ENCODE data around the gene TAF9. TPM values are rescaled to one million over a fixed set of nuclear protein-coding genes. Genes with fewer than 3 reads are reported as not detected.
A peak's percentile ranks its signal among the peaks of the same experiment; 100 is the strongest.
"Not testable (repeated sequence)": the region's sequence is repeated elsewhere in the genome, so short reads cannot be mapped to it uniquely, and the experiment has no call there.

TAF9 gene
- polyA plus RNA-seq, 1 donor from 2014 or later, result 104 TPM

DNA sequence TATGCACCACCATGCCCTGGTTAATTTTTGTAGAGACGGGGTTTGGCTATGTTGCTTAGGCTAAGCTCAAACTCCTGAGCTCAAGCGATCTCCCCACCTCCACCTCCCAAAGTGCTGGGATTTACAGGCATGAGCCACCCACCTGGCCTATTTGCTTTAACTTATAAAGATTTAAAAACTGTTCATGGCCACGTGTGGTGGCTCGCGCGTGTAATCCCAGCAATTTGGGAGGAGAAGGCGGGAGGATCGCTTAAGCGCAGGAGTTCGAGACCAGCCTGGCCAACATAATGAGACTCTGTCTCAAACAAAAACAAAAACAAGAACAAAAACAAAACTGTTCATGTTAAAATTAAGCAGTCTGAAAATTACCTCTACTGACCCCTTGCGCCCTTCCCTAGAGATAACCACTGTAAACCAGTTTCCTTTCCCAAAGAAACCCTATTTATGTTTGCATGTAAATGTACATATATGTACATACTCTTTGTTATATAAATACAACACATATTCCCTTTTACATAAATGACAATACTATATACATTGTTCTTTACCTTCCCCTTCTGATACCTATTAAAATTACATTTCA lies 1.5 kb downstream of the TAF9 start:
- Mint-ChIP-seq H3K27ac (peak overlapping the region; percentile 92 to 100 (median 99)), H3K27me3 (no peaks in the 10 kb centered on the region), H3K36me3 (no peaks in the 10 kb centered on the region), H3K4me3 (peak overlapping the region; percentile 91 to 99 (median 96)), H3K4me1 (peaks cover 32 to 52% (median 34%) of the 10 kb centered on the region in 3 donors), H3K9me3 (no peaks in the 10 kb centered on the region)

DNA sequence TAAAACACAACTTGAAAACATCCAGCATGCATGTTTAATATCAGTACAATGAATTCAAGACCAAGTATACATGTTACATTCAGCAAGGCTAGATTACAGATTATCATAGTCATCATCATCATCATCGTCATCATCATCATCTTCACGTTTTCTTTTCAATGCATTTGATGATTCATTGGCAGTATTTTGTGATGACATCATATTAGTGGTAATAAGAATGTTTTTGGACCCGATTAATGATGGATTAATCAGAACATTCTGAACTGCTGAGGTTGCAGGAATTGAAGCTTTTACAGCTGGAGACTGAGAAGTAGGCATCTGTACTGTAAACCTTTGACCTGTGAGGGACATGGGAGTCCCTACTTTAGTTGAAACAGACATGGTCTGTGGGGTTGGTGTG lies 4.5 kb downstream of the TAF9 start:
- Mint-ChIP-seq H3K4me1 (peaks cover 21 to 43% (median 23%) of the 10 kb centered on the region in 3 donors), H3K36me3 (no peaks in the 10 kb centered on the region), H3K4me3 (peak overlapping the region in 1 of 4 donors; percentile 90), H3K27me3 (no peaks in the 10 kb centered on the region), H3K9me3 (no peaks in the 10 kb centered on the region), H3K27ac (peak overlapping the region in 1 of 3 donors; percentile 59)

DNA sequence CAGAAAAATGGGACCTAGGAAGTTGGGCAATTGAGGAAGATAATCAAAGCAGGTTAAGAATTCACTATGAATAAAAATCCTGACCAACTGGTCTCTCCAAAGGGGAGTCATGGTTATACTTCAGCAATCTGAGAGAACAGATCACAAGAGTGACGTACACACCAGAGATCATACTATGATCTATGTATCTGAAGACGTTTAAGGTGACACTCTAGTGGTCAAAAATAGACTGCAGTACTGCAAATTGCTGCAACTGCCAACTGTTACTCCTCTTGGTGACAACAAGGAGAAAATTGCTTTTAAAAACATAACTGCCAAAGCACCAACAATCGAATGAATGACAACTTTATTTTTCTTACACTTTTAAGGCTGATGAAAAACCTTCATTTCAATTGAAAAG lies 4.9 kb downstream of the TAF9 start:
- Mint-ChIP-seq H3K36me3 (no peaks in the 10 kb centered on the region), H3K4me1 (peaks cover 21 to 40% (median 23%) of the 10 kb centered on the region in 3 donors), H3K27ac (peak overlapping the region in 1 of 3 donors; percentile 59), H3K4me3 (peak overlapping the region in 1 of 4 donors; percentile 90), H3K27me3 (no peaks in the 10 kb centered on the region), H3K9me3 (no peaks in the 10 kb centered on the region)

DNA sequence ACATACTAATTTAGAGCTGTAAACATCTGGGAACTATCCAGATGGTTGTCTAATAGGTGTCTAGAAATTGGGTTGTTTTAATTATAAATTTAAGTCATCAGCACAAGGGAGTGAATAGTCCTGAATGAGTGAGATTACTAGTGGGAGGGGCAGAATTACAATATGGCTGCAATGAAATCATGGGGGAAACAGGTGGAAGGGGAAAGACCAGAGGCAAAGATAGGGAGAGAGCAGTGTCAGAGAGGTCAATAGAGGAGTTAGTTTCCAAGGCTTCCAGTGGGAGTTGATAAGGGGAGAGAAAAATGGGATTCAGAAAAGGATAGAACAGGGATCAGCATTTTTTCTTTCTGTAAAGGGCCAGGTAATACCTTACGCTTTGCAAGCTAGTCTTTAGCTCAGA lies 8.9 kb downstream of the TAF9 start:
- peaks cover 7 to 32% (median 9%) of the 10 kb centered on the region in 3 donors for H3K4me1 Mint-ChIP-seq
- no peaks in the 10 kb centered on the region for H3K9me3 Mint-ChIP-seq
- H3K36me3 Mint-ChIP-seq, result no peaks in the 10 kb centered on the region
- no peak overlapping the region for H3K4me3 Mint-ChIP-seq
- H3K27ac Mint-ChIP-seq, result no peak overlapping the region
- H3K27me3 Mint-ChIP-seq, result no peaks in the 10 kb centered on the region

DNA sequence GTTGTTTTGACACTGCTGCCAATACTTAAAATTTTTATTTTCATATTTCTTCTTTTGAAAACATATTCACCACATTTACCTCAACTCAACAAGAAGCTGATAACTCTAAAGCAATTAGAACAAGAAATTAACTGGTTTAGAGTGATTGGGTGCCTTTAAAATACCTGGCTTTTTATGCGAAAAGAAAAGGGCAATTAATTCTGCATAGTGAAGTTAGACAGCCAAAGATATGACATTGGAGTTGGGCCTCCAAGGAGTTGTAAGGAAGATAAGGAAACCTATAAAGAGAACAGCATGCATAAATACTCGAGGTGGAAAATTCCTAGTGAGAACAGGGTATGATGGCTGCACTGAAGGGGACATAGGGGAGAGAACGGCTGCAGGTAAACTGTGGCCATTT lies 9.6 kb downstream of the TAF9 start:
- Mint-ChIP-seq H3K27me3 (no peaks in the 10 kb centered on the region), H3K9me3 (no peaks in the 10 kb centered on the region), H3K27ac (no peak overlapping the region), H3K4me1 (peaks cover 5 to 26% (median 9%) of the 10 kb centered on the region in 3 donors), H3K36me3 (no peaks in the 10 kb centered on the region), H3K4me3 (no peak overlapping the region)

DNA sequence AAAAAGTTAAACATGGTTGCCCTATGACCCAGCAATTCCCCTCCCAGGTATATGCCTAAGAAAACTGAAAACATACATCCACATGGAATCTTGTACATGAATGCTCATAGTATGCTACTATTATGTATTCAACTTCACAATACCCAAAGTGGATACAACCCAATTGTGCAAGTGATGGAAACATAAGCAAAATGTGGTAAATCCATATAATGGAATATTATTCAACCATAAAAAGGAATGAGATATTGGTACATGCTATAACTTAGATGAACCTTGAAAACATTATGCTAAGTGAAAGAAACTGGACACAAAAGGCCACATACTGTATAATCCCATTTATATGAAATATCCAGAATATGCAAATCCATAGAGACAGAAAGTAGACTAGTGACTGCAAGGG lies 18.7 kb downstream of the TAF9 start:
- H3K4me3 Mint-ChIP-seq, result no peak overlapping the region
- peaks cover 0 to 4% (median 2%) of the 10 kb centered on the region in 3 donors for H3K4me1 Mint-ChIP-seq
- no peaks in the 10 kb centered on the region for H3K9me3 Mint-ChIP-seq
- H3K27ac Mint-ChIP-seq, result no peak overlapping the region
- H3K36me3 Mint-ChIP-seq, result peaks cover 5% of the 10 kb centered on the region
- H3K27me3 Mint-ChIP-seq, result no peaks in the 10 kb centered on the region

DNA sequence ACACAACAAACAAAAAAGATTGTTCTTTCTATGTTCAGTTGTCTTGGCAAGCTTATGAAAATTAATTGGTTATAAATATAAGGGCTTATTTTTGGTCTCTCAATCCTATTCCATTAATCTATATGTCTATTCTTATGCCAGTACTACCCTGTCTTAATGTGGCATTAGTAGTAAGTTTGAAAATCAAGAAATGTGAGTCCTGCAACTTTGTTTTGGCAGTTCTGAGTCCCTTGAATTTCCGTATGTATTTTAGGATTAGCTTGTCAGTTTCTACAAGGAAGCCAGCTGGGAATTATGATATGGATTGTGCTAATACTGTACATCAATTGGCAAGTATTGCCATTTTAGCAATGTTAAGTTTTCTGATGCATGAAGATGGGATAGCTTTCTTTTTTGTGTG lies 26.2 kb downstream of the TAF9 start:
- peaks cover 0 to 3% (median 0%) of the 10 kb centered on the region in 3 donors for H3K9me3 Mint-ChIP-seq
- no peak overlapping the region for H3K27ac Mint-ChIP-seq
- peaks cover 3% of the 10 kb centered on the region for H3K36me3 Mint-ChIP-seq
- H3K4me3 Mint-ChIP-seq, result no peak overlapping the region
- no peaks in the 10 kb centered on the region for H3K4me1 Mint-ChIP-seq
- no peaks in the 10 kb centered on the region for H3K27me3 Mint-ChIP-seq

DNA sequence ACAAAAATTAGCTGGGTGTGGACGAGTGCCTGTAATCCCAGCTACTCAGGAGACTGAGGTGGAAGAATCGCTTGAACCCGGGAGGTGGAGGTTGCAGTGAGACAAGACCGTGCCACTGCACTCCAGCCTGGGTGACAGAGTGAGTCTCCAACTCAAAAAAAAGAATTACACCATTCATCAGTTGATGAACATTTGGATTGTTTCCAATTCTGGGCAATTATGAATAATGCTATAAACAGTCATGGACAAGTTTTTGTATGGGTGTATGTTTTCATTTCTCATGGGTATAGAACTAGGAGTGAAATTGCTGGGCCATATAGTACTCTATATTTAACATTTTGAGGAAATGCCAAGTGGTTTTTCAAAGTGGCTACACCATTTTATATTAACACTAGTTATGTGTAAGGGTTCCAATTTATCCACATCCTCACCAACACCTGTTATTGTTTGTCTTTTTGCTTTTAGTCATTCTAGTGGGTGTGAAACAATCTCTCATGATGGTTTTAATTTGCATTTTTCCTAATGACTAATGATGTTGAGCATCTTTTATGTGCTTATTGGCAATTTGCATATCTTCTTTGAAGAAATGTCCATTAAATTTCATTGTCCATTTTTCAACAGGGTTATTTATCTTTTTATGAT lies 27.7 kb downstream of the TAF9 start:
- H3K4me3 Mint-ChIP-seq, result no peak overlapping the region
- H3K36me3 Mint-ChIP-seq, result peaks cover 3% of the 10 kb centered on the region
- peaks cover 0 to 3% (median 0%) of the 10 kb centered on the region in 3 donors for H3K9me3 Mint-ChIP-seq
- H3K27me3 Mint-ChIP-seq, result no peaks in the 10 kb centered on the region
- peaks cover 0 to 3% (median 0%) of the 10 kb centered on the region in 3 donors for H3K4me1 Mint-ChIP-seq
- H3K27ac Mint-ChIP-seq, result no peak overlapping the region

DNA sequence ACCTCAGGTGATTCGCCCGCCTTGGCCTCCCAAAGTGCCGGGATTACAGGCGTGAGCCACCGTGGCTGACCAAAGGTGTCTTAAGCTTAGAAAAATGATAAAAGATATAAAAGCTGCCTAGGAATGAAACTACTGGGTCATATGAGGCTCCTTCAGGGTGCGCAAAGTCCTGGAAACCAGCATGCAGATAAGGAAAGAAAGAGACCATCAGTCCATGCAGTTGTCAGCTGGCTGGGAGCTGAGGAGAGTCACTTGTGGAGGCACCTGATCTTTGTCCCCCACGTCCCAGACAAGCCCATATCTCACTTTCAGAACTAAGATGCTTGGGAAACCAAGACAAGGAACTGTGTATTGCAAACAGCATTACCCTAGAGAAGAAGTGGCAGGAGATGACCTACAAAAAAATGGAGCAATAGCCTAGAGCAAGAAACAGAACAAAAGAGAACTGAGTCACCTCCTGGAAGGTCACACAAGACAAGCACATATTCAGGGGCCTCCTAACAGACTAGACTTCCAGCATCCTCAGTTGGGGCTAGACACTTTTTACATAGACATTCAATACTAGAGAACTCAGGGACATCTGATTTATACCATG lies 33.9 kb downstream of the TAF9 start:
- H3K36me3 Mint-ChIP-seq, result peaks cover 3% of the 10 kb centered on the region
- H3K4me1 Mint-ChIP-seq, result peaks cover 5 to 19% (median 15%) of the 10 kb centered on the region in 3 donors
- H3K9me3 Mint-ChIP-seq, result no peaks in the 10 kb centered on the region
- H3K4me3 Mint-ChIP-seq, result peak overlapping the region in 1 of 4 donors; percentile 19
- H3K27me3 Mint-ChIP-seq, result no peaks in the 10 kb centered on the region
- H3K27ac Mint-ChIP-seq, result no peak overlapping the region

DNA sequence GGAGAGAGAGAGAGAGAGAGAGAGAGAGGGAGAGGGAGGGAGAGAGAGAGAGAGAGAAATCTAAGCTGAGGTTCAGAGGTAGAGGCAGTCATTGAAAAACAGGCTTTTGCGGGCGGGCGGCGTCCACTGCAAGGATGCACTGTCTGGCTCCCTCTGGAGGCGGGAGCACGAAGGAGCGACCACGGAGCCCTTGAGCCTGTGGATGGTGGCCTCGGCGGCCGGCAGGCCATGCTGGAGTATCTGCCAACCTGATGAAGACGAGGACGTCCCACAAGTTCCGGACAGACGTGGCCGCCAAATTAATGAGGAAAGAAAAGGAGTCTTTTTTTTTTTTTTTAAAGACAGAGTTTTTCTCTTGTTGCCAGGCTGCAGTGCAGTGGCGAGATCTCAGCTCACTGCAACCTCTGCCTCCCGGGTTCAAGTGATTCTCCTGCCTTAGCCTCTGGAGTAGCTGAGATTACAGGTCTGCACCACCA lies 34.5 kb downstream of the TAF9 start:
- Mint-ChIP-seq H3K36me3 (peaks cover 6% of the 10 kb centered on the region), H3K27ac (no peak overlapping the region), H3K4me1 (peaks cover 5 to 19% (median 15%) of the 10 kb centered on the region in 3 donors), H3K9me3 (no peaks in the 10 kb centered on the region), H3K4me3 (peak overlapping the region in 2 of 4 donors; percentile 6 to 32), H3K27me3 (no peaks in the 10 kb centered on the region)

DNA sequence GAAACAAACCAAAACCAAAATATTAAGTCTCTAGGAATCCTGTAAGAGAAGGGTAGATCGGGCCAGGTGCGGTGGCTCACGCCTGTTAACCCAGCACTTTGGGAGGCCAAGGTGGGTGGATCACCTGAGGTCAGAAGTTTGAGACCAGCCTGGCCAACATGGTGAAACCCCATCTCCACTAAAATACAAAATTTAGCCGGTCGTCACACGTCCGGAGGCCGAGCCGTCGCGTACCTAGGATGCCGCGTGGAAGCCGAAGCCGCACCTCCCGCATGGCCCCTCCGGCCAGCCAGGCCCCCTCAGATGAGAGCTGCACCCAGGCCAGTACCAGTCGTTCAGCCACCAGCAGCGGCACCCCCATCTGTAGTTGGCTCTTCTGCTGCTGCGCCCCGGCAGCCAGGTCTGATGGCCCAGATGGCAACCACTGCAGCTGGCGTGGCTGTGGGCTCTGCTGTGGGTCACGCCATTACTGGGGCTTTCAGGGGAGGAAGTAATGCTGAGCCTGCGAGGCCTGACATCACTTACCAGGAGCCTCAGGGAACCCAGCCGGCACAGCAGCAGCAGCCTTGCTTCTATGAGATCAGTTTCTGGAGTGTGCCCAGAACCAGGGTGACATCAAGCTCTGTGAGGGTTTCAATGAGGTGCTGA lies 35.5 kb downstream of the TAF9 start:
- H3K9me3 Mint-ChIP-seq, H3K27me3 Mint-ChIP-seq, H3K36me3 Mint-ChIP-seq, H3K27ac Mint-ChIP-seq: not testable (repeated sequence)
- peak overlapping the region in 2 of 4 donors; percentile 12 to 33 for H3K4me3 Mint-ChIP-seq
- H3K4me1 Mint-ChIP-seq, result peaks cover 5 to 19% (median 15%) of the 10 kb centered on the region in 3 donors

DNA sequence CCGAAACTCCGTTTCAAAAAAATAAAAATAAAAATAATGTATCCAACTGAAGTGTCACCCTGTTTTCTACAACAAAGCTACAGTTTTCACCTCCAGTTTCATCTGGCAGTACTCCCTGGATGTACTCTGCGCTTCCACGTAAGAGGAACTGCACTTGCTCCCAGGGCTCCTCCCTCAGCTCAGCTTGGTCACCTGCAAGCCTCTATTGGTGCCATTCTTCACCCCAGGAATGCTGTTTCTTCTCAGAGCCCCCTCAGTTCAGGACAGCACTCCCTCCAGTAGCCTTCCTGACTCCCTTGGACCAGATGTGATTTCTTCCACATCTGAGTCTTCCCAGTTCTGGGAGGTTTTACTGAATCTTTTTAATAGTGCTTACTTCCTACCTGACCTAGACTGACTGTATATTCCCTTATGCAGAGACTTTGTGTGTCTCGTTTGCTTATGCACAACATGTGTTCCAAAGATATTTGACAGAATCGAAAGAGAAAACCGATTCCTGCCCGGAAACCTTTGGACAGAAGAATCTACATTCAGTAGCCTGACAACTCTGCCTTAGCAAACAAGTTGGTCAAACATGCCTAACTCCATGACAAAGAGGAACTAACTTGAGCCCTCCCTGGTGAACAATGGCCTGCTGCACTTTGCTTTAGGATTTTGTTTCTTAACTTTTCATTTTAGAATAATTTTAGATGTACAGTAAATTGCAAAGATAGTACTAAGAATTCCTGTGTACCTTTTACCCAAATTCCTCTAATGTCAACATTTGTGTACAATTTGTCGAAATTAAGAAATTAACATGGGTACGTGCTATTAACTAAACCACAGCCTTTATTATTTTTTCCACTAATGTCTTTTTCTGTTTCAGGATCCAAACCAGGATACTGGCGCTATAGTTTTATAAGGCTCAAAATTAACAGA lies 37.5 kb downstream of the TAF9 start:
- peaks cover 6% of the 10 kb centered on the region for H3K36me3 Mint-ChIP-seq
- H3K27ac Mint-ChIP-seq, result peak overlapping the region; percentile 80 to 98 (median 86)
- no peaks in the 10 kb centered on the region for H3K27me3 Mint-ChIP-seq
- H3K4me1 Mint-ChIP-seq, result peaks cover 5 to 17% (median 16%) of the 10 kb centered on the region in 3 donors
- H3K4me3 Mint-ChIP-seq, result peak overlapping the region; percentile 85 to 98 (median 94)
- no peaks in the 10 kb centered on the region for H3K9me3 Mint-ChIP-seq

DNA sequence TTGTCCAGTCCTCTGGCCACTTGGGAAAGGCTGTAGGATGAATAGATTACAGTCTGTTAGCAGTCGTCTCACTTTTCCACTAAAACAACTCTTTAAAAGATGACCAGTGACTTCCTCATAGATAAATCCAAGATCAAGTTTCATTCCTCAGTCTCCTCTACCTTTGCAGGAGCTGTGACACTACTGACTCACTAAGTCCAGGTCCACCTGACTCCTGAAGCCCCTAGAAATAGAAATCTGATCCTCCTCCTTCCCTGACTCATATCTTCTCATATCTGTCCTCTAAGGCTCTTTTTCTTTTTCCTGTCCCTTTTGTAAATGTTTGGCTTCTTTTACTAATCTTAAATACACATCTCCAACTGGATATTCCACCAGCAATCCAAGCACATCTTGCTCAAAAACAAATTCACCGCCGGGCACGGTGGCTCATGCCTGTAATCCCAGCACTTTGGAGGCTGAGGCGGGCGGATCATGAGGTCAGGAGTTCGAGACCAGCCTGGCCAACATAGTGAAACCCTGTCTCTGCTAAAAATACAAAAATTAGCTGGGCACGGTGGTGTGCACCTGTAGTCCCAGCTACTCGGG lies 39.3 kb downstream of the TAF9 start:
- H3K27me3 Mint-ChIP-seq, result no peaks in the 10 kb centered on the region
- H3K9me3 Mint-ChIP-seq, result no peaks in the 10 kb centered on the region
- peak overlapping the region in 2 of 4 donors; percentile 41 to 50 for H3K4me3 Mint-ChIP-seq
- H3K27ac Mint-ChIP-seq, result peak overlapping the region in 2 of 3 donors; percentile 21 to 63
- peaks cover 5 to 18% (median 16%) of the 10 kb centered on the region in 3 donors for H3K4me1 Mint-ChIP-seq
- peaks cover 6% of the 10 kb centered on the region for H3K36me3 Mint-ChIP-seq

DNA sequence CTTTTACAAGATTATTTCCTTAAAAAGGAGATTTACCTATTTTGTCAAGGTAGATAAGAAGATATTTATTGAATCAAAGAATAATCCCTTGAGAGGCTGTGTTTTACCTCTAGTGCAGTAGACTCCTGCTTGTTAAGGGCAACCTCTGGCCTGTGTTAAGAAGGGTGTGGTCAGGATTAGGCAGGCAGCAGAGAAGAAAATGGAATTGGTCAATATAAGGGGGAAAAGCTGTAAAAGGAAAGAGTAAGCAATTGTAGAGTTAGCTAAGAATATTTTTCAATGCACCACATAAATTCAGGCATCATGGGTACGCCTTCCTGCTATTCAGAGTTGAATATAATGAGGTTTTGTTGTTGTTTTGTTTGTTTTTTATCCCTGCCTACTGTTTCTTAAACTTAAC lies 43.0 kb downstream of the TAF9 start:
- Mint-ChIP-seq H3K36me3 (peaks cover 9% of the 10 kb centered on the region), H3K27ac (peak overlapping the region in 1 of 3 donors; percentile 91), H3K4me3 (no peak overlapping the region), H3K4me1 (peaks cover 0 to 7% (median 0%) of the 10 kb centered on the region in 3 donors), H3K9me3 (no peaks in the 10 kb centered on the region), H3K27me3 (no peaks in the 10 kb centered on the region)

Data from IgD-negative memory B cell (primary cell).